ENCODE data around the gene NEK7. TPM values are rescaled to one million over a fixed set of nuclear protein-coding genes. Genes with fewer than 3 reads are reported as not detected.

NEK7 gene
- total RNA-seq, 2 donors from 2014 or later: 168 to 228 TPM

DNA sequence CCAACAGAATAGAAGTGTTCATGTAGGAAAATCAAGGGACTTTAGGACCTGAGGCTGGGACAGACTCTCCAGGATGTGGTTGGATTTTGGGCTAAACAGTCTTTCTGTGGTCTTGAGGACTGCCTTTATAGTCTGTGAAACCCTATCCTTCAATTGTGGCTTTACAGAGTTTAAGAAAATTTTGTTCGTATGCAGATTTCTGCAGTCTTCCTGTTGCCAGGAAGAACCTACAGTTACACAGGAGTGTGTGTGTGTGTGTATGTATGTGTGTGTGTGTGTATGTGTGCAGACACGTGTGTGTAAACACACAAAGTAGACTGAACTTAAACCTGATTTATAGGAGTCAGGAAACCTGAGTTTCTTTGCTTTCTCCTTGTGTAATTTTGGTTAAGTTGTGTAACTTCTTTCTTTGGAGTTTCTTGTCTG, 22.8 kb downstream of the NEK7 start:
- H3K4me1 ChIP-seq: peaks cover 0 to 61% of the 10 kb centered on the region in 2 donors
- no peak overlapping the region for H3K4me3 ChIP-seq
- no peak overlapping the region for H3K27ac ChIP-seq
- no peaks in the 10 kb centered on the region for H3K27me3 ChIP-seq
- TF ChIP-seq, protein P1, sequence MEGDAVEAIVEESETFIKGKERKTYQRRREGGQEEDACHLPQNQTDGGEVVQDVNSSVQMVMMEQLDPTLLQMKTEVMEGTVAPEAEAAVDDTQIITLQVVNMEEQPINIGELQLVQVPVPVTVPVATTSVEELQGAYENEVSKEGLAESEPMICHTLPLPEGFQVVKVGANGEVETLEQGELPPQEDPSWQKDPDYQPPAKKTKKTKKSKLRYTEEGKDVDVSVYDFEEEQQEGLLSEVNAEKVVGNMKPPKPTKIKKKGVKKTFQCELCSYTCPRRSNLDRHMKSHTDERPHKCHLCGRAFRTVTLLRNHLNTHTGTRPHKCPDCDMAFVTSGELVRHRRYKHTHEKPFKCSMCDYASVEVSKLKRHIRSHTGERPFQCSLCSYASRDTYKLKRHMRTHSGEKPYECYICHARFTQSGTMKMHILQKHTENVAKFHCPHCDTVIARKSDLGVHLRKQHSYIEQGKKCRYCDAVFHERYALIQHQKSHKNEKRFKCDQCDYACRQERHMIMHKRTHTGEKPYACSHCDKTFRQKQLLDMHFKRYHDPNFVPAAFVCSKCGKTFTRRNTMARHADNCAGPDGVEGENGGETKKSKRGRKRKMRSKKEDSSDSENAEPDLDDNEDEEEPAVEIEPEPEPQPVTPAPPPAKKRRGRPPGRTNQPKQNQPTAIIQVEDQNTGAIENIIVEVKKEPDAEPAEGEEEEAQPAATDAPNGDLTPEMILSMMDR (IDR thresholded peaks at IDR 0.05): no peak
- H3K36me3 ChIP-seq: no peaks in the 10 kb centered on the region
- no peaks in the 10 kb centered on the region for H3K9me3 ChIP-seq
- no peak for DNase-seq (ENCODE audit: low spot score)

DNA sequence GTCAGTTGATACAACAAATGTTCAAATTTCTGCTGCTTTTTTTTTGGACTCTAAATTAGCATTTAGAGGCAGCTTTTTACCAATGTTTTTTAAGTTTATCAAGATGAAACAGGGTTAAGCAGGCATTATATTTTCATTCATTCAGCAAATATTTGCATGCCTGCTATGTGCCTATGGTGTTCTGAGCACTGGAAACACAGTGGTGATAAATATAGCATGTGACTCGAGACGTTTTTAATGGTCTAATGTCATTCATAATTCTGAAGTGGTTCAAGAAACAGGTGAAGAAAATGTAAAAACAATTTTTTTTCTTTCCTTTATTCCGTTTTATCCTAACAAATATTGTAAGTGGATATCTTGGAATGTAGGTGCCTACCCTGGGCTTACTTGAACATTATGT, 26.8 kb downstream of the NEK7 start:
- Histone ChIP-seq H3K4me3 (no peak overlapping the region), H3K27me3 (no peaks in the 10 kb centered on the region), H3K27ac (no peak overlapping the region), H3K36me3 (no peaks in the 10 kb centered on the region), H3K9me3 (no peaks in the 10 kb centered on the region), H3K4me1 (peaks cover 0 to 54% of the 10 kb centered on the region in 2 donors)
- TF ChIP-seq, protein P1 (IDR thresholded peaks at IDR 0.05): no peak
- no peak for DNase-seq (ENCODE audit: low spot score)

DNA sequence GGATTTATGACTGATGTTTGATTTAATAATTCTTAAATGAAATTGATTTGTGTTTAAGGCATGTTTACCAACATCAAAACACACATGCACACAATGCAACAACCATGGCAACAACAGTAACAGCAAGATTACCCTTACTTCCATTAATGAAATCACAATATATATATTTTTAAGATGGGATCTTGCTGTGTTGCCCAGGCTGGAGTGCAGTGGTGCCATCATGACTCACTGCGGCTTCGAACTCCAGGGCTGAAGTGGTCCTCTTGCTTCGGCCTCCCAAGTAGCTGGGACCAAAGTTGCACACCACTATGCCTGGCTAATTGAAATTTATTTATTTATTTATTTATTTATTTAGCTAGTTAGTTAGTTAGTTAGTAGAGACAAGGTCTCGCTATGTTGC, 27.7 kb downstream of the NEK7 start:
- no peak overlapping the region for H3K27ac ChIP-seq
- peaks cover 0 to 54% of the 10 kb centered on the region in 2 donors for H3K4me1 ChIP-seq
- no peaks in the 10 kb centered on the region for H3K9me3 ChIP-seq
- H3K36me3 ChIP-seq: no peaks in the 10 kb centered on the region
- H3K27me3 ChIP-seq: no peaks in the 10 kb centered on the region
- TF ChIP-seq, protein P1 (IDR thresholded peaks at IDR 0.05): no peak
- no peak overlapping the region for H3K4me3 ChIP-seq
- DNase-seq (ENCODE audit: low spot score): no peak

DNA sequence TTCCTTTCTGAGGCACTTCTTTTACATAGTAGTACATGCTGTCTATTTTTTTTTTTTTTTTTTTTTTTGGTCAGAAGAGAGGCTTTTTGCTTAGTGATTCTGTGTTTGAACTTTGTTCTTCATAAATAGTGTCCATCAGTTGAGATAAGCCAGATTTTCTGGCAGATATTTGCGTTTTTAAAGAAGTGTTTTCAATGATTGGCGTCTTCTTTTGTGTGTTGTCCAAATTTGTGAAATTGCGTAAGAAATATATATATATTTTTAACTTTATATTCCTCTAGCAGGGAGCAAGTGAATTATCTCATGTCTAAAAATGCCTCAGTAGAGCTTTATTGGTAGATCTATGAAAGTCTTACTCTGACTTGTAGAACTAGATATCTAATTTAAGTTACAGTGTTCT, 28.3 kb downstream of the NEK7 start:
- TF ChIP-seq, protein P1 (IDR thresholded peaks at IDR 0.05): no peak
- H3K36me3 ChIP-seq: no peaks in the 10 kb centered on the region
- H3K4me3 ChIP-seq: no peak overlapping the region
- no peaks in the 10 kb centered on the region for H3K27me3 ChIP-seq
- no peaks in the 10 kb centered on the region for H3K9me3 ChIP-seq
- no peak overlapping the region for H3K27ac ChIP-seq
- DNase-seq (ENCODE audit: low spot score): no peak
- peaks cover 0 to 53% of the 10 kb centered on the region in 2 donors for H3K4me1 ChIP-seq

DNA sequence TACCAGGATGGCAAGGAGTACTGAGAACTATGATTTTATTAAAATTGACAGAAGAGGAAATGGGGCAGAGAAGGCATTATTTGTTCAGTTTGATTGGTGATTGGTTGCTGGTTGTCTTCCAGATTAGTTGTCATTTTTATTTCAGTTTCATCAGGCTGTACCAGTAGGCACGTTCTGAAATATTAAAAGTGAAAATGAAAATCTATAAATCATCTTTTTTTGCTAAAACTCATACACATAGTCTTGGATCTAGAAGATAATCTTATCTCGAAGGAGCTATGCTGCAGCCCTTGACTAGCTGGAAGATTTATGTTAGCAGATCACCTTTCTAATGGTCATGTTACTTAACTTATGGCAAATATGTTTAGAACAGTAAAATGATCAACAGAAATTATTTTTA, 29.0 kb downstream of the NEK7 start:
- TF ChIP-seq, protein P1 (IDR thresholded peaks at IDR 0.05): no peak
- Histone ChIP-seq H3K4me1 (peaks cover 0 to 52% of the 10 kb centered on the region in 2 donors), H3K36me3 (no peaks in the 10 kb centered on the region), H3K27me3 (no peaks in the 10 kb centered on the region), H3K9me3 (no peaks in the 10 kb centered on the region), H3K27ac (no peak overlapping the region), H3K4me3 (no peak overlapping the region)
- DNase-seq (ENCODE audit: low spot score): no peak

GRCh38 chr1:198186916-198187580, 30.2 kb downstream of the NEK7 start:
- H3K27me3 ChIP-seq: no peaks in the 10 kb centered on the region
- peaks cover 0 to 58% of the 10 kb centered on the region in 2 donors for H3K4me1 ChIP-seq
- DNase-seq (ENCODE audit: low spot score): no peak
- H3K4me3 ChIP-seq: no peak overlapping the region
- no peaks in the 10 kb centered on the region for H3K36me3 ChIP-seq
- TF ChIP-seq, protein P1 (IDR thresholded peaks at IDR 0.05): no peak
- H3K9me3 ChIP-seq: no peaks in the 10 kb centered on the region
- no peak overlapping the region for H3K27ac ChIP-seq

All from right atrium auricular region (tissue), 2 donors.